Right forelimb (tissue), 1 donor: ENCODE measurements around the gene NTNG1.

Source experiments
- DNase-seq: peaks from one replicate; pipeline ENCODE4 v3.0.0-alpha.2; 2018

Gene NTNG1

GRCh38 chr1:107344268-107344760 is 203.5 kb downstream of the NTNG1 start:
- DNase-seq = no peak

GRCh38 chr1:107344836-107345235 is 204.0 kb downstream of the NTNG1 start:
- no peak for DNase-seq

GRCh38 chr1:107352850-107353249 is 212.0 kb downstream of the NTNG1 start:
- DNase-seq = no peak

- no peak for DNase-seq
Observed at GRCh38 chr1:107357376-107357775, 216.5 kb downstream of the NTNG1 start.

GRCh38 chr1:107358619-107359327 is 217.9 kb downstream of the NTNG1 start:
- DNase-seq = no peak

- DNase-seq = no peak
Observed at GRCh38 chr1:107359472-107360241, 218.8 kb downstream of the NTNG1 start.

- DNase-seq = no peak
Observed at GRCh38 chr1:107362468-107363140, 221.8 kb downstream of the NTNG1 start.

- DNase-seq = no peak
Observed at GRCh38 chr1:107363154-107363553, 222.3 kb downstream of the NTNG1 start.

GRCh38 chr1:107365527-107366240 is 224.8 kb downstream of the NTNG1 start:
- no peak for DNase-seq

- no peak for DNase-seq
Observed at GRCh38 chr1:107378426-107378825, 237.6 kb downstream of the NTNG1 start.

GRCh38 chr1:107378866-107379265 is 238.0 kb downstream of the NTNG1 start:
- DNase-seq = no peak

GRCh38 chr1:107379826-107380225 is 239.0 kb downstream of the NTNG1 start:
- no peak for DNase-seq

- no peak for DNase-seq
Observed at GRCh38 chr1:107389410-107390396, 248.9 kb downstream of the NTNG1 start.

GRCh38 chr1:107394301-107394700 is 253.5 kb downstream of the NTNG1 start:
- no peak for DNase-seq

GRCh38 chr1:107401704-107402103 is 260.9 kb downstream of the NTNG1 start:
- no peak for DNase-seq

- no peak for DNase-seq
Observed at GRCh38 chr1:107404756-107405155, 263.9 kb downstream of the NTNG1 start.

GRCh38 chr1:107405236-107405635 is 264.4 kb downstream of the NTNG1 start:
- DNase-seq = no peak

GRCh38 chr1:107407011-107407410 is 266.2 kb downstream of the NTNG1 start:
- no peak for DNase-seq

- DNase-seq = no peak
Observed at GRCh38 chr1:107413546-107413945, 272.7 kb downstream of the NTNG1 start.

GRCh38 chr1:107413951-107414350 is 273.1 kb downstream of the NTNG1 start:
- DNase-seq = no peak

- DNase-seq = no peak
Observed at GRCh38 chr1:107414550-107414949, 273.7 kb downstream of the NTNG1 start.

GRCh38 chr1:107415241-107415640 is 274.4 kb downstream of the NTNG1 start:
- DNase-seq = no peak
